ENCODE measurements around the gene HAO2.

The HAO2 gene

DNA sequence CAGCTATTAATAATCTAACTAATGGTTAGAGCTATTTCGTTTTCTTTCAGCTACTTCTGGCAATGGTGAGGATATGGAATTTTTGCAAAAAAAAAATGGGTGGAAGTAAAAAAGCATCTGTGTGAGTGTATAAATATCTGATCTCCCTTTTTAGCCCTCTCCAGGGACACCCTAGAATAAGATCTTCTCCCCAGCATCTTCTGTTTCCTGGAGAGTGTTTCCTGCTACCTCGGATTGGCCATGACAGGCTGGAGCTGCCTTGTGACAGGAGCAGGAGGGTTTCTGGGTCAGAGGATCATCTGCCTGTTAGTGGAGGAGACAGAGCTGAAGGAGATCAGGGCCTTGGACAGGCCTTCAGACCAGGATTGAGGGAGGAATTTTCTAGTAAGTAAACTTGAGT is 70.2 kb downstream of the HAO2 start:
- no peak for TF ChIP-seq CTCF (IDR thresholded peaks at IDR 0.05; ENCODE audit: insufficient read depth, low read depth, low read length, missing control alignments)
- DNase-seq (ENCODE audit: low read depth) = no peak

GRCh38 chr1:119440721-119441307 is 72.2 kb downstream of the HAO2 start:
- no peak for TF ChIP-seq CTCF (IDR thresholded peaks at IDR 0.05; ENCODE audit: insufficient read depth, low read depth, low read length, missing control alignments)
- H3K4me3 ChIP-seq (ENCODE audit: low read length) = no peak overlapping the region
- DNase-seq (ENCODE audit: low read depth) = no peak

More for the DNA sequence above, 70.2 kb downstream of the HAO2 start:
- no peak overlapping the region for H3K4me3 ChIP-seq (ENCODE audit: low read length)

GRCh38 chr1:119442756-119443155 is 74.2 kb downstream of the HAO2 start:
- H3K4me3 ChIP-seq (ENCODE audit: low read length) = no peak overlapping the region
- no peak for TF ChIP-seq CTCF (IDR thresholded peaks at IDR 0.05; ENCODE audit: insufficient read depth, low read depth, low read length, missing control alignments)
- DNase-seq (ENCODE audit: low read depth) = peak; percentile 50

All from epithelial cell of esophagus (primary cell).